ENCODE measurements around the gene MRPL28.

- no peak for TF ChIP-seq CTCF (conservative IDR thresholded peaks at IDR 0.05)
- TF ChIP-seq ZFX (IDR thresholded peaks at IDR 0.05) = no peak
These were observed 46.2 kb downstream of the MRPL28 start for GRCh38 chr16:324201-324450.
